ENCODE data around the gene UTS2R. TPM values are rescaled to one million over a fixed set of nuclear protein-coding genes. Genes with fewer than 3 reads are reported as not detected.
A peak's percentile ranks its signal among the peaks of the same experiment; 100 is the strongest.

Gene UTS2R
- total RNA-seq, 4 donors from 2014 or later: not detected

DNA sequence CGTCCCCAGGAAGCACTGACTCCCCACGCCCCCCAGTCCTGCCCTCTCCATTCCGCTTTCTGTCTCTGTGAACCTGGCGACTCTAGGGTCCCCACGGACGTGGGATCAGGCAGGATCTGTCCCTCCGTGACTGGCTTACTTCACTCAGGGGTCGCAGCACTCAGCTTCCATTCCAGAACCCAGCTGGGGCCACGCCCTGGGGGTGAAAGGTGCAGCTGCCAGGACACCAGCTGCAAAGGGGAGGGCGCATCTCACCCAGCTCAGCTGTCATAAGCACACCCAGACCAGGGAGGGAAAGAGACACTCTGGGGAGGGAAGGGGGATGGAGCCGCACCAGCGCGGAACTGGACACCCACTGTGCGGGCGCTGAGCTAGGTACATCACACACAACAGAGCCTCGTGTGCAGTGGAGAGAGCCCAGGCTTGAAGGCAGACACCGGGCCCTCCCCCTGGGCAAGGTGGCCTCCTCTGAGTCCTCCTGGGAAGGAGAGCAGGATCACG, 28.1 kb downstream of the UTS2R start:
- no peak for TF ChIP-seq POLR2A (IDR thresholded peaks at IDR 0.05)
- no peak for TF ChIP-seq CTCF (IDR thresholded peaks at IDR 0.05 in 4 of 5, conservative IDR thresholded peaks at IDR 0.05 in 1 of 5)
- Histone ChIP-seq H3K4me3 (no peak overlapping the region), H3K4me1 (peaks cover 17 to 22% of the 10 kb centered on the region in 2 donors), H3K36me3 (peaks cover 0 to 28% of the 10 kb centered on the region in 2 donors), H3K27me3 (no peaks in the 10 kb centered on the region), H3K9me3 (no peaks in the 10 kb centered on the region), H3K27ac (peak overlapping the region; percentile 38 to 75 (median 54))
- in situ Hi-C loops (cut with MboI; ENCODE audit: low sequenced_read_pairs in 4 of 4): no loop called here
- DNase-seq: peak; percentile 57 to 79
- intact Hi-C loops (cut with DNase I; ENCODE audit: low total_unique reads): no loop called here
- peak; percentile 82 to 91 for ATAC-seq

DNA sequence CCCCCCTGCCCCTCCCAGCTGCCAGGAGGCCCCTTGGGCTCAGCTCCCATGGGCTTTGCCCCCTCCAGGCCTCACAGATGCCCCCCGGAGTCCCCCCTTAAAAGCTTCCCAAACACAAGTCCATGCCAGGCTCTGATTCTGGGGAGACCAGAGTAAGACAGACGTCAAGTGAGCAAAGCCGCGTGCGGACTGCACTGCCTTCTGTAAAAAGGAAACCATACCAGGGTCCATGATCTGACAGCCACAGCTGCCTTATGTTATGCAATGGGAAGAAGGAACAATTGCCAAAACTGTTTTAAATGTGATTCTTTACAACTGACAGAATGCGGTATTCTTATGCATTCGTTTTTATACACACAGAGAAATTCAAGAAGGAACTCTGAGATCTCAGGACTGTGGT, 28.6 kb downstream of the UTS2R start:
- intact Hi-C loops (cut with DNase I; ENCODE audit: low total_unique reads): no loop called here
- in situ Hi-C loops (cut with MboI; ENCODE audit: low sequenced_read_pairs in 4 of 4): no loop called here
- Histone ChIP-seq H3K4me1 (peaks cover 17 to 22% of the 10 kb centered on the region in 2 donors), H3K36me3 (peaks cover 0 to 28% of the 10 kb centered on the region in 2 donors), H3K4me3 (no peak overlapping the region), H3K27ac (peak overlapping the region; percentile 36 to 75 (median 54)), H3K27me3 (no peaks in the 10 kb centered on the region), H3K9me3 (no peaks in the 10 kb centered on the region)
- ATAC-seq (peak in 1 of 2 donors; percentile 21), DNase-seq (no peak)
- no peak for TF ChIP-seq CTCF (IDR thresholded peaks at IDR 0.05 in 4 of 5, conservative IDR thresholded peaks at IDR 0.05 in 1 of 5)
- TF ChIP-seq POLR2A (IDR thresholded peaks at IDR 0.05): no peak

GRCh38 chr17:82400830-82401229, 29.3 kb downstream of the UTS2R start:
- H3K4me3 ChIP-seq: no peak overlapping the region
- in situ Hi-C loops (cut with MboI; ENCODE audit: low sequenced_read_pairs in 4 of 4) (no loop called here), intact Hi-C loops (cut with DNase I; ENCODE audit: low total_unique reads) (no loop called here)
- peaks cover 17 to 22% of the 10 kb centered on the region in 2 donors for H3K4me1 ChIP-seq
- DNase-seq (no peak), ATAC-seq (no peak)
- no peak for TF ChIP-seq POLR2A (IDR thresholded peaks at IDR 0.05)
- TF ChIP-seq CTCF (IDR thresholded peaks at IDR 0.05 in 4 of 5, conservative IDR thresholded peaks at IDR 0.05 in 1 of 5): no peak
- H3K27me3 ChIP-seq: no peaks in the 10 kb centered on the region
- H3K36me3 ChIP-seq: peaks cover 0 to 28% of the 10 kb centered on the region in 2 donors
- H3K9me3 ChIP-seq: no peaks in the 10 kb centered on the region
- H3K27ac ChIP-seq: no peak overlapping the region

GRCh38 chr17:82402865-82403264, 31.3 kb downstream of the UTS2R start:
- Histone ChIP-seq H3K9me3 (no peaks in the 10 kb centered on the region), H3K27me3 (no peaks in the 10 kb centered on the region), H3K4me3 (no peak overlapping the region), H3K36me3 (peaks cover 0 to 28% of the 10 kb centered on the region in 2 donors), H3K27ac (no peak overlapping the region), H3K4me1 (peaks cover 30 to 34% of the 10 kb centered on the region in 2 donors)
- no peak for DNase-seq
- intact Hi-C loops (cut with DNase I; ENCODE audit: low total_unique reads): no loop called here
- in situ Hi-C loops (cut with MboI; ENCODE audit: low sequenced_read_pairs in 4 of 4): no loop called here
- no peak for ATAC-seq
- TF ChIP-seq POLR2A (IDR thresholded peaks at IDR 0.05): no peak
- TF ChIP-seq CTCF (IDR thresholded peaks at IDR 0.05 in 4 of 5, conservative IDR thresholded peaks at IDR 0.05 in 1 of 5): no peak
